ENCODE data around the gene ZDHHC7. TPM values are rescaled to one million over a fixed set of nuclear protein-coding genes. Genes with fewer than 3 reads are reported as not detected.

The ZDHHC7 gene
- total and polyA plus RNA-seq, 11 donors, result 12.0 to 66.7 (median 43.9) TPM

DNA sequence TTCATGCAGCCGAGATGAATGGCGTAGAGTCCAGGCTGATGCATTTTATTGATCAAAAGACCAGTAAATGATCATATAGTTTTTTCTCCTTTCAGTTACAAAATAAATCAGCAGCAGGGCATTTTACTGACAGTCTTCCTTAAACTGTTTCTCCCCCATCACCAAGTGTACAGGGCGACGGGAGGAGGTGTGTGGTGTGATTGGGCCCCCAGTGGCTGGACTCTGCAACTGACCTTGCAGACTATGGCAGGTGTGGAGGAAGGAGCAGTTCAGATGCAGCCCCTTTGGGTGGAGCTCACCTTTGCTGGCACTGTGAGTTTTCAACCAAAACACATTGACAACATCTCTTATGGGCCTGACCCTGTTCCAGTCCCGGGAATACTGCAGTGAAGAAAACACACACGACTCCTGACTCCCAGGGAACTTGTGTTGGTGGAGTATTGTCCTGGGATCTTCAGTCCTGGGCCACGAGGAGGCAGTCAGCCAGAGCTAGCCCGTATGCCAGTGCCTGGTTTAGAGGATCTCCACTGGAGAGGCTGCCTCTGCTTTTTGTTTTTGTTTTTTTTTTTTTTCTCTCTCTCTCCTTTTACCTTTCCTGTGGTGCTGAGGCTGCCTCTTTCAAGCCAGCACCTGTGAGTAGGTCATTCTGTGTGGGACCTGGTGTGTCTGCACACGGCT, 46.0 kb upstream of the ZDHHC7 start:
- H3K27ac ChIP-seq, result no peak overlapping the region
- H3K4me1 ChIP-seq, result peaks cover 0 to 49% (median 17%) of the 10 kb centered on the region in 12 donors
- H3K4me3 ChIP-seq, result no peak overlapping the region
- no peaks in the 10 kb centered on the region for H3K36me3 ChIP-seq
- 63 to 76% (median 69%) methylated on average over 9 of the region's 9 CpGs for WGBS, 4 donors
- DNase-seq (peak in 1 of 5 donors; percentile 6), ATAC-seq (peak in 1 of 4 donors; percentile 37)
- no peaks in the 10 kb centered on the region for H3K9me3 ChIP-seq
- TF ChIP-seq, protein P1, sequence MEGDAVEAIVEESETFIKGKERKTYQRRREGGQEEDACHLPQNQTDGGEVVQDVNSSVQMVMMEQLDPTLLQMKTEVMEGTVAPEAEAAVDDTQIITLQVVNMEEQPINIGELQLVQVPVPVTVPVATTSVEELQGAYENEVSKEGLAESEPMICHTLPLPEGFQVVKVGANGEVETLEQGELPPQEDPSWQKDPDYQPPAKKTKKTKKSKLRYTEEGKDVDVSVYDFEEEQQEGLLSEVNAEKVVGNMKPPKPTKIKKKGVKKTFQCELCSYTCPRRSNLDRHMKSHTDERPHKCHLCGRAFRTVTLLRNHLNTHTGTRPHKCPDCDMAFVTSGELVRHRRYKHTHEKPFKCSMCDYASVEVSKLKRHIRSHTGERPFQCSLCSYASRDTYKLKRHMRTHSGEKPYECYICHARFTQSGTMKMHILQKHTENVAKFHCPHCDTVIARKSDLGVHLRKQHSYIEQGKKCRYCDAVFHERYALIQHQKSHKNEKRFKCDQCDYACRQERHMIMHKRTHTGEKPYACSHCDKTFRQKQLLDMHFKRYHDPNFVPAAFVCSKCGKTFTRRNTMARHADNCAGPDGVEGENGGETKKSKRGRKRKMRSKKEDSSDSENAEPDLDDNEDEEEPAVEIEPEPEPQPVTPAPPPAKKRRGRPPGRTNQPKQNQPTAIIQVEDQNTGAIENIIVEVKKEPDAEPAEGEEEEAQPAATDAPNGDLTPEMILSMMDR (IDR thresholded peaks at IDR 0.05), result peak in 5 of 12 donors; percentile 6 to 18 (median 7)
- TF ChIP-seq POLR2A (IDR thresholded peaks at IDR 0.05), result no peak
- no peaks in the 10 kb centered on the region for H3K27me3 ChIP-seq
- intact Hi-C loops (cut with DNase I), result no loop called here

DNA sequence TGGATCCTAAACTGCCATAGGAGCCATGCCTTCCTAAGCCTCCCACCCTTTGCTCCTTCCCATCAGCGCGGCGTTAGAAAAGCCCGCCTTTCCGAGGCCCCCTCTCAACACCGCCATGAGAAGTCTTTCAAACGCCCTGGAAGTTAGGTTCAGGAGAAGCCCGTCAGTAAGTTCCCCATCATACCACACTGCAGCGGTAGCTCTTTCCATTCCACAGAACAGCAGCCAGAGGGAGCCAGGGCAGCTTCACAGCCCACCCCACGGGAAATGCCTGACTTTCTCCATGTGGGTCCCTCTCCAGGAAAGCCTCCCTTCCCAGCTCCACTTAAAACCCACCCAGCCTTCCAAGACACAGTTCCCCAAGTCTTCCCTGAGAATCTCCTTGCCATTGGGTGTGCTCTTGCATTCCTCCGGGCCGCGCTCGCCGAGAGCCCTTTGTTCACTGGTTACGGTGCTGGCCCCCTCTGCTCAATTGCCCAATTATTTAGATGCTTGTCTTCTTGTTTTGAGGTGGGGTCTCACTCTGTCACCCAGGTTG, 44.9 kb upstream of the ZDHHC7 start:
- Histone ChIP-seq H3K27ac (peak overlapping the region in 11 of 12 donors; percentile 17 to 95 (median 52)), H3K4me3 (peak overlapping the region in 8 of 12 donors; percentile 0 to 45 (median 28)), H3K9me3 (no peaks in the 10 kb centered on the region), H3K27me3 (no peaks in the 10 kb centered on the region), H3K4me1 (peaks cover 0 to 40% (median 17%) of the 10 kb centered on the region in 12 donors), H3K36me3 (no peaks in the 10 kb centered on the region)
- intact Hi-C loops (cut with DNase I), result no loop called here
- 68 to 80% (median 72%) methylated on average over 16 of the region's 16 CpGs for WGBS, 4 donors
- TF ChIP-seq POLR2A (IDR thresholded peaks at IDR 0.05), result no peak
- TF ChIP-seq, protein P1 (IDR thresholded peaks at IDR 0.05), result peak in 11 of 12 donors; percentile 22 to 57 (median 36)
- ATAC-seq (peak in 3 of 4 donors; percentile 52 to 73 (median 69)), DNase-seq (peak in 1 of 5 donors; percentile 48)

DNA sequence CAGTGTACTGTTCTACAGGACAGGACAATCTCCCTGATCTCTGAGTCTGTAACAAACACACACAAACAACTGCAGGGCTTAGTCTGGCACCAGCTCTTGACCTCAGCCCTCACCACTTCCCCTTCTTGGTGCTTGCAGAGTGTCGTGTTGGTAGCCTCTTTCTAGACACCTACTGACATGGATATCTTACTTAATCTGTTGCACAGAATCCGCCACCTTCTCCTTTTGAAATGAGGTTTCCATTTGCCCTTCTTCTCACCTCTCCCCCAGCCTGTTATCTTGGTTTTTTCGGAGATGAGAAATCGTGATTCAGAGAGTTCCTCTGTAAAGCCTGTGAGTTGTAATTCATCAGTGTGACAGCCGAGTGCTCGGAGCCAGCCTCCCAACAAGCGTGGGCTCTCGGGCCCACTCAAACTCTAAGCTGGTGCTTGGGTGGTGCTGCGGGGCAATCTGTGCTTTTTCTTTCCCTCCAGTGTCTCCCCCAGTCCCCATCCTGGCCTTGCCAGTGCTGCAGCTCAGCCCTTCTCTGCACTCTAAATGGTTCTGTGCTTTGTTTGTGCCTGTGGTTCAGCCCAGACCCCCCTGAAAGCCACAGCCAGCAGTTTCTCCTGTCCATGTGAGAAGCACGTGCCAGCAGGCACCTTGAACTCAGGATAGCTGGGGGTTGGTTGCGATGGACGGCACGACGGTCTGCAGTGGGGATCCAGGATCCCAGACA, 44.3 kb upstream of the ZDHHC7 start:
- intact Hi-C loops (cut with DNase I), result no loop called here
- peak; percentile 56 to 80 (median 75) for ATAC-seq
- no peak for TF ChIP-seq POLR2A (IDR thresholded peaks at IDR 0.05)
- TF ChIP-seq, protein P1 (IDR thresholded peaks at IDR 0.05), result no peak
- no peaks in the 10 kb centered on the region for H3K27me3 ChIP-seq
- H3K4me3 ChIP-seq, result peak overlapping the region in 10 of 12 donors; percentile 0 to 45 (median 24)
- no peaks in the 10 kb centered on the region for H3K36me3 ChIP-seq
- DNase-seq, result peak in 2 of 5 donors; percentile 45 to 59
- H3K9me3 ChIP-seq, result no peaks in the 10 kb centered on the region
- peaks cover 0 to 43% (median 17%) of the 10 kb centered on the region in 12 donors for H3K4me1 ChIP-seq
- 59 to 67% (median 65%) methylated on average over 14 of the region's 14 CpGs for whole genome bisulfite sequencing, 4 donors
- peak overlapping the region; percentile 16 to 95 (median 52) for H3K27ac ChIP-seq

All from heart left ventricle (tissue), 16 donors.